GM10266 (cell line): Measurements from ENCODE around the gene TBC1D4.

ENCODE experiments used
- DNase-seq: peaks from one replicate; pipeline ENCODE4 v3.0.0; 2012; ENCODE audit errors: extremely low spot score
- TF ChIP-seq, protein P1 (sequence below): IDR thresholded peaks from 2 replicates; pipeline ENCODE4 v1.5.1; 2012; ENCODE audit warnings: mild to moderate bottlenecking, low read depth; ENCODE audit not compliant: control insufficient read depth, insufficient read depth; ENCODE audit errors: missing control alignments

TBC1D4 gene

DNA sequence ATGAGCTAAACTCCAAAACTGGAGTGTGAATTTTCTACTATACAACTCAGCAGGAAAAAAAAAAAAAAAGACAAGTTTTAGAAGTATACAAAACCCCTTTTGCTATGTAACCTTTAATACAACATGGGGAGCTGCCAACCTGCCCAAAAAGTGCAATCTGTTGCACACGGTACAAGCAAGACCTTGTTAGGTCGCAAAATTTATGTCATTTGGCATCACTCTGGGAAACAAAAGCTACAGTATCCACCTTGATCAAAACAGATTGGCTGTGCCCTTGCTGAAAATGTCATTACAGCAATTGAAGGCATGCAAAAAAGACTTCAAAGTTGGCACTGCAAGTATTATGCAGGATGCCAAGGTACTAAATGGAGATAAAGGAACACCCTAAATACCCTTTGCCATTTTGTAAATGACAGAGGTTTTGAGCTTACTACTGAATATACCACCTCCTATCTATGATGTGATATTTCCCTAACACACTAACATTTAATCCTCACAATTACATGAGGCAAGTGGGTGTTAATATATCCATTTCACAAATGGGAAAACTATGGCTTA is 150.1 kb downstream of the TBC1D4 start:
- DNase-seq: no peak
- TF ChIP-seq, protein P1, sequence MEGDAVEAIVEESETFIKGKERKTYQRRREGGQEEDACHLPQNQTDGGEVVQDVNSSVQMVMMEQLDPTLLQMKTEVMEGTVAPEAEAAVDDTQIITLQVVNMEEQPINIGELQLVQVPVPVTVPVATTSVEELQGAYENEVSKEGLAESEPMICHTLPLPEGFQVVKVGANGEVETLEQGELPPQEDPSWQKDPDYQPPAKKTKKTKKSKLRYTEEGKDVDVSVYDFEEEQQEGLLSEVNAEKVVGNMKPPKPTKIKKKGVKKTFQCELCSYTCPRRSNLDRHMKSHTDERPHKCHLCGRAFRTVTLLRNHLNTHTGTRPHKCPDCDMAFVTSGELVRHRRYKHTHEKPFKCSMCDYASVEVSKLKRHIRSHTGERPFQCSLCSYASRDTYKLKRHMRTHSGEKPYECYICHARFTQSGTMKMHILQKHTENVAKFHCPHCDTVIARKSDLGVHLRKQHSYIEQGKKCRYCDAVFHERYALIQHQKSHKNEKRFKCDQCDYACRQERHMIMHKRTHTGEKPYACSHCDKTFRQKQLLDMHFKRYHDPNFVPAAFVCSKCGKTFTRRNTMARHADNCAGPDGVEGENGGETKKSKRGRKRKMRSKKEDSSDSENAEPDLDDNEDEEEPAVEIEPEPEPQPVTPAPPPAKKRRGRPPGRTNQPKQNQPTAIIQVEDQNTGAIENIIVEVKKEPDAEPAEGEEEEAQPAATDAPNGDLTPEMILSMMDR: no peak

DNA sequence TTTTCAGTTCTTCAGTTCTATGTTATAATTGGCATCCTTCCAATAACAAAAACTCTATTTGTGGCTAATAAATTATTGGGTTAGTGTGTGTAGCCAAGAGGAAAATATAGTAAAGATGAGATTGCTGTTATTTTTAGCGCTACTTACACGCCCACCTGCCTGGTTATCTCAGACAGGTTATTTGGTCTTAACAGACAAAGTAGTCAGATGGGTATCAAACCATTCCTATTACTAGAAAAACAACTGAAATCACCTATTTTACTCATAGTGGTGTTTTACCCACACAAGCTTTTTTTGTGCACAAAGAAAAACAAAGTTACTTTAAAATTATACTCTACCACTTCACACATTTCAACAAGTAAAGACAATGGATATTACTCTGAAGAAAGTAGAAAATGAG is 151.2 kb downstream of the TBC1D4 start:
- TF ChIP-seq, protein P1: no peak
- DNase-seq: no peak

DNA sequence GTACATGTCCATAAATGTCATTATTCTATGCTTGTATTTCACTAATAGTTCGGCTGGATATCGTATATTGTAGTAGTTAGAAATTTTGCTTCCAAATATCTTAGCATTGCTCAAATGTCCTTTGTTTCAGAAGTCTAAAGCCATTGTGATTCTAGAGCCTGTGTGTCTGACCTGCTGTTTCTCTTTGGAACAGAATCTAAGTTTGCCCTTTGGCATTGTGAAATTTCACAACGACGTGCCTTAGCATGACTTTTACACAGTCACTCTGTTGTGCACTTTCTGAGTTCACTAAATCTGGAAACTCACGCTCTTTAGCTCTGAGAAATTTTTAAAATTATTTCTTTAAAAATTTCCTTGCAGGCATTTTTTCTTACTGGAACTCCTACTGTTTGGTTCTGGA is 152.2 kb downstream of the TBC1D4 start:
- DNase-seq: no peak
- TF ChIP-seq, protein P1: no peak

DNA sequence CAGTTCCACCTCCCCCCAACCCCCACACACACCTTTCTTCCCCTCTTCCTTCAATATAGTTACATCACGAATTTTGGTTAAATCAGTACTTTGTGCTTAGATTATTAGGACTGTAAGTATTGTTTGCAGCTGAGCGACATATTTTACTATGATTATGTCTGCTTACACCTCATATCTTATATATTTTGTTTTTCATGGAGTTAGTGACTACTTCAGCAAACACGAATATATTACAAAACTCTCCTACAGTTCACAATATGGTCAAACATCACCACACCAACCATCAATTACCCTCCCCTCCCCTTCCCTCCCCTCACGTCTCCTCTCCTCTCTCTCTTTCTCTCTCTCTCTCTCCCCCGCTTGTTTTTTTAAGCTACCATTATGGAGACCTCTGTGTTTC is 152.9 kb downstream of the TBC1D4 start:
- DNase-seq: no peak
- TF ChIP-seq, protein P1: no peak

DNA sequence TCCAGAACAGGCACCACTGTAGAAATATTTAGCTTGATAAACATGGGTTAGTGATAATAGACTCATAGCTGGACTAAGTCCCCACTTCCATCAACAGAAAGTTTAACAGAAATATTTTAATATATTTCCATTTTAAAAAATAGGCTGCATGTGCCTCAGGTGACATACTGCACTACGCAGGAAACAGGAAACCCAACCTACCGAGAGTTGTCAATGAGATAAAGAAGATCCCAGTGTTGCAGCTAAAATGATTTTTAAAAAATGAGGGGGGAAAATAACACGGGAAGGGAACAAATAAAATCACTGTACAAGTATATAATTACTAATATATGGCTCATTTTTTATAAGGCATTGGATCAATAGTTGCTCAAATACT is 154.8 kb downstream of the TBC1D4 start:
- TF ChIP-seq, protein P1: no peak
- DNase-seq: no peak

DNA sequence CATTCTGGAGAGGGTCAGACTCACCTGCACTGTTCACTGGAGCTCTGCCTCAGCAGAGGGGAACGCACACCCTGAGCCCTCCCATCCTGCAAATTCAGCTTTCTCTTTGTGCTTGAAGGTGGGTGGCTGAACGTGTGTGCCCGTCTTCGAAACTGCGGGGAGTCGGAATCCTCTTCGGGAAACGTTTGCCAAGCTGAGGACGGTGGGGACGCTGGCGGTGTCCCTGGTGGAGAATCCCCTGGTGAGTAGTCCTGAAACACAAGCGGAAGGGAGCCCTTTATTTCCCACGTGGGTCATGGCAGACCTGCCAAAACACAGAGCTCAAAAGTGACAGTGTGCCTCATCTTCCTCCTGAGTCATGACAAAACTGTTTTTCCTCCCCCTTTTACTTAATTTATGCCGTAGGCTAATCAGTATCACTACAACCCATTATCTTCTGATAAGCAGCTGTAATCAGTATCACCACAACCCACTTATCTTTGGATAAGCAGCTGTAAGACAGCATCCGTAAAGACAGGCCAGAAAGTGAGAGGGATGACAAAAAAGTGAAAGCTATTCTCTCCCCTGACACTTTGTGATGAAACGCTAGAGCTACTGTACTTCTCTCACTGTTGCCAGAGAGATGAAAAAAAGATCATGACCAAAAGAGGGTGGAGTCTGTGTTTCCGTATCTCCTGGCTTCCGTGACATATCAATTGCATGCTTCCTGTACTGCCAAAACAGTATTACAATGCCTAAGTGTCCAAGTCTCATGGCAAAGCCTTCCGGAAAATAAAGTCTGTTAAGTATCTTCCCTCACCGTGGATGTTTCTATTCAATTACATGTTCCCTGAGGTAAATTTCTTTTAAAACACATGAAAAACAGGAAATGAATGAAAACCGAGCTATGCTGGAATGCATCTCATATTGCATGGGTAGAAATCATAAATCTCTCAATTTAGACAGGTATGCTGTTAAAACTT is 155.5 kb downstream of the TBC1D4 start:
- TF ChIP-seq, protein P1: no peak
- peak; percentile 54 for DNase-seq

DNA sequence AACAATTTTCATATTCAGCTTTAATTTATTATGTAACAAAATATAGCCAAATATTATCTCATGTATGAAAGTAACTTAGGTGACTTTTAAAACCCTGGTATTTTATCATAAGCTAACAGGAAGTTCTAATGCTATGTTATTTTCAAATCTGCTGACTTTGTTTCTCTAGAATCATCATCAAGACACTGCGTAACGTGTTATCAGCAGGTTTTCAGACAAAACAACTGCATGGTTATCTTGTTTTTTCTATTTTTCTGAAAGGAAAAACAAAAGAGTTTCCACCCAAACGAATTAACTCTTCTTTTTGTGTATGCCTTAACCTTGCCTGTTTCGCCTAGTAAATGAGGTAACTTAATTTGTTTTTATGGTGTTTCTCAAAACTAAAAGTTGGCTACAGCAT is 156.3 kb downstream of the TBC1D4 start:
- DNase-seq: no peak
- TF ChIP-seq, protein P1: no peak
